GM12878 (cell line): ENCODE data around the gene TINCR.

ENCODE experiments used
- CHD1 ChIP-seq: IDR thresholded peaks from 2 replicates; pipeline ENCODE4 v1.6.1; 2012; ENCODE audit warnings: low read depth, low read length, improper control_type of control experiment
- CTCF ChIP-seq, 3 experiments: IDR thresholded peaks in 2 of 3; conservative IDR thresholded peaks in 1 of 3; 2 replicates each; pipeline ENCODE4 v1.5.1; 2011; ENCODE audit warnings: low read depth in 3 of 3, low read length in 3 of 3, mild to moderate bottlenecking in 3 of 3, control low read depth in 2 of 3, moderate library complexity in 2 of 3, inconsistent platforms in 1 of 3, mixed read lengths in 1 of 3; ENCODE audit not compliant: control insufficient read depth in 2 of 3, insufficient read depth in 1 of 3; ENCODE audit errors: extremely low read depth in 1 of 3
- KDM1A ChIP-seq: fragments of 200-600 bp; sonication (generic); IDR thresholded peaks from 2 replicates; pipeline ENCODE4 v1.6.1; 2016; ENCODE audit warnings: borderline replicate concordance
- PAX5 ChIP-seq: IDR thresholded peaks from 2 replicates; pipeline ENCODE4 v1.6.1; 2011; ENCODE audit warnings: low read depth, low read length, borderline replicate concordance
- ZZZ3 ChIP-seq: IDR thresholded peaks from 2 replicates; pipeline ENCODE4 v1.6.1; 2011; ENCODE audit warnings: low read depth; ENCODE audit not compliant: control insufficient read depth, insufficient read length

- TF ChIP-seq ZZZ3 (no peak), CTCF (IDR thresholded peaks at IDR 0.05 in 2 of 3, conservative IDR thresholded peaks at IDR 0.05 in 1 of 3; ENCODE audit: control insufficient read depth in 2 of 3, extremely low read depth in 1 of 3, insufficient read depth in 1 of 3, low read depth in 3 of 3, low read length in 3 of 3) (no peak), CHD1 (no peak), PAX5 (no peak), KDM1A (no peak)
Measured at GRCh38 chr19:5595745-5596144, 28.0 kb upstream of the TINCR start.
